Measurements from ENCODE around the gene TACC2. TPM values are rescaled to one million over a fixed set of nuclear protein-coding genes. Genes with fewer than 3 reads are reported as not detected.

The TACC2 gene
- total RNA-seq, 1 donor from 2014 or later = 22.0 TPM

- FAIRE-seq = no peak
- no peak overlapping the region for H3K9ac ChIP-seq (ENCODE audit: low read length)
- H3K79me2 ChIP-seq (ENCODE audit: insufficient read depth, low read length) = no peaks in the 10 kb centered on the region
Measured at GRCh38 chr10:122258136-122259074, 269.4 kb downstream of the TACC2 start.

DNA sequence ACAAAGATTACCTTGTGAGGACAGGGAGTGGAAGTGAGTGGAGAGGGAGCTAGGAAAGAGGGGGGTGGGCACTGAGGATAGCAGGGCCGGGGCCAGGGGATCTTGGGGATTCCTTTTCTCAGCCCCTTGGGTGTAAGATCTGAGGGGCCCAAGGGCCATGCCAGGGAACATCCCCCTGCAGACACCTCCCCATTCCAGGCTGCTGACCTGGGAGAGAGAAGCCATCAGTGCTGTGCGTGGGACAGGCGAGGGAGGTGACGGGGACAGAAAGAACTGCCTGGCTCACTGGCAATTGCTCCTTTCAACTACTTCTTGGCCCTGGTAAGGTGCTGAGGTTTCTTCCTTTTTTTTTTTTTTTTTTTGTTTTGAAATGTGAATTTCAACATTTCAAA, 270.1 kb downstream of the TACC2 start:
- H3K27ac ChIP-seq (ENCODE audit: low read depth, low read length) = no peak overlapping the region
- no peak overlapping the region for H3K4me3 ChIP-seq (ENCODE audit: insufficient read depth, low read depth, low read length)
- DNase-seq (ENCODE audit: low read depth) (no peak), FAIRE-seq (no peak)
- peaks cover 7% of the 10 kb centered on the region for H3K9me3 Mint-ChIP-seq (ENCODE audit: unreplicated experiment)
- peak overlapping the region; percentile 6 for H3K27ac Mint-ChIP-seq (ENCODE audit: unreplicated experiment)
- peaks cover 9% of the 10 kb centered on the region for H3K36me3 Mint-ChIP-seq (ENCODE audit: low read depth, unreplicated experiment)
- no peak overlapping the region for H3K4me3 Mint-ChIP-seq (ENCODE audit: unreplicated experiment)
- no peak overlapping the region for H3K4me2 ChIP-seq (ENCODE audit: low read length)
- H3K36me3 ChIP-seq (ENCODE audit: insufficient read depth, low read length) = peaks cover 2% of the 10 kb centered on the region
- H3K79me2 ChIP-seq (ENCODE audit: insufficient read depth, low read length) = no peaks in the 10 kb centered on the region
- no peaks in the 10 kb centered on the region for H4K20me1 ChIP-seq (ENCODE audit: insufficient read depth, low read length)
- H3K9ac ChIP-seq (ENCODE audit: low read length) = no peak overlapping the region
- H3K27me3 Mint-ChIP-seq (ENCODE audit: low read depth, unreplicated experiment) = no peaks in the 10 kb centered on the region
- no peak overlapping the region for H2AFZ ChIP-seq (ENCODE audit: low read depth, low read length)
- TF ChIP-seq EZH2 (IDR thresholded peaks at IDR 0.05; ENCODE audit: insufficient read depth, low read length) = no peak
- TF ChIP-seq, protein P1, sequence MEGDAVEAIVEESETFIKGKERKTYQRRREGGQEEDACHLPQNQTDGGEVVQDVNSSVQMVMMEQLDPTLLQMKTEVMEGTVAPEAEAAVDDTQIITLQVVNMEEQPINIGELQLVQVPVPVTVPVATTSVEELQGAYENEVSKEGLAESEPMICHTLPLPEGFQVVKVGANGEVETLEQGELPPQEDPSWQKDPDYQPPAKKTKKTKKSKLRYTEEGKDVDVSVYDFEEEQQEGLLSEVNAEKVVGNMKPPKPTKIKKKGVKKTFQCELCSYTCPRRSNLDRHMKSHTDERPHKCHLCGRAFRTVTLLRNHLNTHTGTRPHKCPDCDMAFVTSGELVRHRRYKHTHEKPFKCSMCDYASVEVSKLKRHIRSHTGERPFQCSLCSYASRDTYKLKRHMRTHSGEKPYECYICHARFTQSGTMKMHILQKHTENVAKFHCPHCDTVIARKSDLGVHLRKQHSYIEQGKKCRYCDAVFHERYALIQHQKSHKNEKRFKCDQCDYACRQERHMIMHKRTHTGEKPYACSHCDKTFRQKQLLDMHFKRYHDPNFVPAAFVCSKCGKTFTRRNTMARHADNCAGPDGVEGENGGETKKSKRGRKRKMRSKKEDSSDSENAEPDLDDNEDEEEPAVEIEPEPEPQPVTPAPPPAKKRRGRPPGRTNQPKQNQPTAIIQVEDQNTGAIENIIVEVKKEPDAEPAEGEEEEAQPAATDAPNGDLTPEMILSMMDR (IDR thresholded peaks at IDR 0.05; ENCODE audit: insufficient read depth, low read depth, low read length) = no peak
- peaks cover 20% of the 10 kb centered on the region for H3K4me1 Mint-ChIP-seq (ENCODE audit: low read depth, unreplicated experiment)
- no peaks in the 10 kb centered on the region for H3K27me3 ChIP-seq (ENCODE audit: insufficient read depth, low read length)
- no peaks in the 10 kb centered on the region for H3K9me3 ChIP-seq (ENCODE audit: insufficient read depth, low read depth, low read length)
- H3K4me1 ChIP-seq (ENCODE audit: insufficient read depth, low read length) = peaks cover 4% of the 10 kb centered on the region

More at GRCh38 chr10:122258136-122259074, 269.4 kb downstream of the TACC2 start:
- peaks cover 7% of the 10 kb centered on the region for H3K9me3 Mint-ChIP-seq (ENCODE audit: unreplicated experiment)
- peaks cover 2% of the 10 kb centered on the region for H3K36me3 ChIP-seq (ENCODE audit: insufficient read depth, low read length)
- no peak overlapping the region for H3K4me3 Mint-ChIP-seq (ENCODE audit: unreplicated experiment)
- TF ChIP-seq EZH2 (IDR thresholded peaks at IDR 0.05; ENCODE audit: insufficient read depth, low read length) = no peak
- TF ChIP-seq, protein P1 (IDR thresholded peaks at IDR 0.05; ENCODE audit: insufficient read depth, low read depth, low read length) = no peak
- H3K27ac Mint-ChIP-seq (ENCODE audit: unreplicated experiment) = peak overlapping the region; percentile 6
- peaks cover 9% of the 10 kb centered on the region for H3K36me3 Mint-ChIP-seq (ENCODE audit: low read depth, unreplicated experiment)
- H4K20me1 ChIP-seq (ENCODE audit: insufficient read depth, low read length) = no peaks in the 10 kb centered on the region
- no peak overlapping the region for H3K27ac ChIP-seq (ENCODE audit: low read depth, low read length)
- no peak overlapping the region for H2AFZ ChIP-seq (ENCODE audit: low read depth, low read length)
- H3K4me1 Mint-ChIP-seq (ENCODE audit: low read depth, unreplicated experiment) = peaks cover 14% of the 10 kb centered on the region
- no peak overlapping the region for H3K4me2 ChIP-seq (ENCODE audit: low read length)
- H3K9me3 ChIP-seq (ENCODE audit: insufficient read depth, low read depth, low read length) = no peaks in the 10 kb centered on the region
- peak; percentile 35 for DNase-seq (ENCODE audit: low read depth)
- H3K27me3 ChIP-seq (ENCODE audit: insufficient read depth, low read length) = no peaks in the 10 kb centered on the region
- H3K4me3 ChIP-seq (ENCODE audit: insufficient read depth, low read depth, low read length) = no peak overlapping the region
- H3K4me1 ChIP-seq (ENCODE audit: insufficient read depth, low read length) = no peaks in the 10 kb centered on the region
- H3K27me3 Mint-ChIP-seq (ENCODE audit: low read depth, unreplicated experiment) = no peaks in the 10 kb centered on the region

DNA sequence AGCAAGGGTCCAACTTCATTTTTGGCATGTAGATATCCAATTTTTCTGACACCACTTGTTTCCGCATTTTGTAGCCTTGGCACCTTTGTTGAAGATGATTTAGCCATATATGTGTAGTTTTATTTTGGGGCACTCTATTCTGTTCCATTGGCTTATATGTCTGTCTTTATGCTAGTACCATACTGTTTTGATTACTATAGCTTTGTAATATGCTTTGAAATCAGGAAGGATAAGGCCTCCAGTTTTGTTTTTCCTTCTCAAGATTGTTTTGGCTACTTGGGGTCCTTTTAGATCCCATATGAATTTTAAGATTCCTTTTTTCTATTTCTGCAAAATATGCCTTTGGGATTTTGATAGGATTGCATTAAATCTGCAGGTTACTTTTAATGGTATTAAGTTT, 272.6 kb downstream of the TACC2 start:
- peaks cover 9% of the 10 kb centered on the region for H3K4me1 ChIP-seq (ENCODE audit: insufficient read depth, low read length)
- no peaks in the 10 kb centered on the region for H3K9me3 ChIP-seq (ENCODE audit: insufficient read depth, low read depth, low read length)
- Mint-ChIP-seq H3K27me3 (ENCODE audit: low read depth, unreplicated experiment) (no peaks in the 10 kb centered on the region), H3K4me1 (ENCODE audit: low read depth, unreplicated experiment) (peaks cover 29% of the 10 kb centered on the region), H3K36me3 (ENCODE audit: low read depth, unreplicated experiment) (peaks cover 6% of the 10 kb centered on the region), H3K27ac (ENCODE audit: unreplicated experiment) (no peak overlapping the region), H3K4me3 (ENCODE audit: unreplicated experiment) (no peak overlapping the region), H3K9me3 (ENCODE audit: unreplicated experiment) (peaks cover 7% of the 10 kb centered on the region)
- no peak overlapping the region for H3K27ac ChIP-seq (ENCODE audit: low read depth, low read length)
- H3K79me2 ChIP-seq (ENCODE audit: insufficient read depth, low read length) = no peaks in the 10 kb centered on the region
- no peak overlapping the region for H3K4me3 ChIP-seq (ENCODE audit: insufficient read depth, low read depth, low read length)
- H3K36me3 ChIP-seq (ENCODE audit: insufficient read depth, low read length) = no peaks in the 10 kb centered on the region
- no peak overlapping the region for H2AFZ ChIP-seq (ENCODE audit: low read depth, low read length)
- FAIRE-seq (no peak), DNase-seq (ENCODE audit: low read depth) (no peak)
- H3K9ac ChIP-seq (ENCODE audit: low read length) = no peak overlapping the region
- H3K4me2 ChIP-seq (ENCODE audit: low read length) = no peak overlapping the region
- no peak for TF ChIP-seq EZH2 (IDR thresholded peaks at IDR 0.05; ENCODE audit: insufficient read depth, low read length)
- TF ChIP-seq, protein P1 (IDR thresholded peaks at IDR 0.05; ENCODE audit: insufficient read depth, low read depth, low read length) = no peak
- no peaks in the 10 kb centered on the region for H4K20me1 ChIP-seq (ENCODE audit: insufficient read depth, low read length)
- H3K27me3 ChIP-seq (ENCODE audit: insufficient read depth, low read length) = no peaks in the 10 kb centered on the region

Data from astrocyte (in vitro differentiated cells and primary cell).